GM18858 (cell line): ENCODE measurements around the gene SLC35B1.
"Not testable (repeated sequence)": the region's sequence is repeated elsewhere in the genome, so short reads cannot be mapped to it uniquely, and the experiment has no call there.

Experiments
- ATAC-seq: cut with Tn5 transposase; IDR thresholded peaks from one replicate; pipeline ENCODE4 v1.9.1; 2021; ENCODE audit not compliant: unreplicated experiment

The SLC35B1 gene

DNA sequence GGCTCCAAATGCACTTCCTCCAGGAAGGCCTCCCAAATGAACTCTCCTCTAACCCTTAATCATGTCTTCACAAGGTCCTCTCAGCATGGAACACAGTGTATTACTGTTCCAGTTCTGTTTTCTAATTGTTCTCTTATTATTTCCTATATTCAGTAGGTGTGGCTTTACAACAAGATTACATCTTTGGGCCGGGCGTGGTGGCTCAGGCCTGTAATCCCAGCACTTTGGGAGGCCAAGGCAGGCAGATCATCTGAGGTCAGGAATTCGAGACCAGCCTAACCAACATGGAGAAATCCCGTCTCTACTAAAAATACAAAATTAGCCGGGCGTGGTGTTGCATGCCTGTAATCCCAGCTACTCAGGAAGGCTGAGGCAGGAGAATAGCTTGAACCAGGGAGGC is 34.1 kb downstream of the SLC35B1 start:
- ATAC-seq, result not testable (repeated sequence)

DNA sequence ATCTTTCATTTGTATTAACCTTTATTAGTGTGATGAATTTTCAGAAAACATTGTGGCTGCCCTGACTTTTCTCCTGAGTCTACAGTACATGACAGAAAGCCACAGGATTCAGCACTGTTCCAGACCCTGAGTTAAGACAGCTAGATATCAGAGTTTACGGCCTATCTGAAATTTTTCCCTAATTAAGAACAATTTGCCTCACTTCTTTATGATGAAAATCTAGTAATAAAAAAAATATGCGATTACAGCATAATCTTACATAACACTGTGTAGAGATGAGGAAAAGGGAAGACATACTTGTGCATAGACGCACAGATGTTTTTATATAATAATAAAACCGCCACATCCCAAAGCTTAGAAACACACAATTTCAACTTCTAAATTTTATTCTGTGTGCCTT is 37.1 kb downstream of the SLC35B1 start:
- no peak for ATAC-seq

- no peak for ATAC-seq
Measured at GRCh38 chr17:49670002-49670401, 37.8 kb downstream of the SLC35B1 start.

GRCh38 chr17:49667854-49668253 is 39.9 kb downstream of the SLC35B1 start:
- ATAC-seq, result no peak

GRCh38 chr17:49664706-49665211 is 43.0 kb downstream of the SLC35B1 start:
- ATAC-seq, result no peak

DNA sequence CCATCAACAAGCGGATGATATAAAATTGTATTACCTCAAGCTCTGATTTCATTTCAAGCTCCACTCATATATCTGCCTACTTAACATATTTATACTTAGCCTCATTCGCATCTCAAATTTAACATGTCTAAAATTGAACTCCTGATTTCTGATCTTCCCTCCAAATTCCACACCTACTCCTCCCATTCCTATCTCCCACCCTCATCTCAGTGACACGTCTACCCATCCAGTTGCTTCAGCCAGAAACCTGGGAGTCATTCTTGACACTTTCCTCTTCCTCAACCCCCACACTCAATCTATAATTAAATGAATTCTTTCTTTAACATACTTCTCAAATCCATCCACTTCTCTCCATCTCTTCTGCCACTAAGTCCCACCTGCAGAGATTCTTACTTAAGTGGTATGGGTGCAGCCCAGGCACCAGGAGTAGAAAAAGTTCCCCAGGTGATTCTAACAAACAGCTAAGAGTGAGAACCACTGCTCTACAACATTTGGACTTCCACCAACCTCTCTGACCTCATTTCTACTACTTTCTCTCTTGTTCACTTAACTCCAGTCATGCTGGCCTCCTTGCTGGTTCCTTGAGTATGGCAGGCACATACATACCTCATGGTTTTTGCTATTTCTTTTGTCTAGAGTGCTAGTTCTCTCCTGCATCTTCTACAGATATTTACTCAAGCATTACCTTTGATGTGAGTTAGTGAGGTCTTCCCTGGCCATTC is 47.9 kb downstream of the SLC35B1 start:
- ATAC-seq, result no peak

- ATAC-seq, result no peak
Measured at GRCh38 chr17:49656247-49656646, 51.5 kb downstream of the SLC35B1 start.
